HG03442 (cell line): ENCODE data around the gene GADD45B.
"Not testable (repeated sequence)": the region's sequence is repeated elsewhere in the genome, so short reads cannot be mapped to it uniquely, and the experiment has no call there.

Experiments used
- ATAC-seq: cut with Tn5 transposase; IDR thresholded peaks from one replicate; pipeline ENCODE4 v1.9.1; 2021; ENCODE audit warnings: mild to moderate bottlenecking, moderate library complexity; ENCODE audit not compliant: unreplicated experiment

Gene GADD45B

DNA sequence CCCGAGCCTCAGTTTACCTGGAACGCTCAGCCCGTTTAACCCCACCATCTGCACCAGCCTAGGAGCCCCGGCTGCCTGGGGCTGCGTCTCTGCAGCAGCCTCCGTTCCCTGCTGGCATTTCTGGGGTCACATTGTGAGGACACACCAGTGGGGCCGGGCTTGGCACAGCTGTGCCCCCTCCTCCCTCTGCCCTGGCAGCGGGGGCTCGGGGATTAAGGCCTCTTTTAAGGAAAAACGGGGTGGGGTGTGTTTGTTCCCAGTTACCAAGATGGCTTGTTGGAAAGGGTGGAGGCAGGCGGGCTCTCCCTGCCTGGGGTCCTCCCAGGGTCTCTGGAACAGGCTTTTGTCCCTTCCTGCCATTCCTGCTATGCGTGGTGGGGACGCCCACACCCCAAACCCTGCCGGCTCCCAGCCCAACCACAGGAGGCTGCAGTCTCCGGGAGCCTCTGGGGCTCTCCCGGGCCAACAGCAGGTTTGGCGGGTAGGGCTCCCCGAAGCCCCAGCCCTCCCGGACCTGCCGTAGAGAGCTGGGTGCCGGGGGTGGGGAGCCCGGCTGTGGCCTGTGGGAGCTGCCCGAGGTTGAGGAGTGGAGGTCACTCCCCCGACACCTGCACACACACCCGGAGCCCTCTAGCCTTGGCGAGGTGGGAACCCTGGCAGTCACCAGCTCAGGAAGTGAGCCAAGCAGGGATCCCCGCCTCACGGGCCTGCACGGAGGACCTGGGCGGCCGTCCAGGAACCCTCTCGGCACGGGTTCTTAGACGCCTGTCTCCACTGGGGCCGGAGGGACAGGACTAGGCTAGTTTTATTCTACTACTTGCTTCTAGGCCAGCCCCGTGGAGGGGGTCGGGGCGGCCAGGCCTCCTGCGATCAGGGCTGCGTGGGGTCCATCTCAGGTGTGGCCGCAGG, 36.9 kb downstream of the GADD45B start:
- ATAC-seq: no peak

DNA sequence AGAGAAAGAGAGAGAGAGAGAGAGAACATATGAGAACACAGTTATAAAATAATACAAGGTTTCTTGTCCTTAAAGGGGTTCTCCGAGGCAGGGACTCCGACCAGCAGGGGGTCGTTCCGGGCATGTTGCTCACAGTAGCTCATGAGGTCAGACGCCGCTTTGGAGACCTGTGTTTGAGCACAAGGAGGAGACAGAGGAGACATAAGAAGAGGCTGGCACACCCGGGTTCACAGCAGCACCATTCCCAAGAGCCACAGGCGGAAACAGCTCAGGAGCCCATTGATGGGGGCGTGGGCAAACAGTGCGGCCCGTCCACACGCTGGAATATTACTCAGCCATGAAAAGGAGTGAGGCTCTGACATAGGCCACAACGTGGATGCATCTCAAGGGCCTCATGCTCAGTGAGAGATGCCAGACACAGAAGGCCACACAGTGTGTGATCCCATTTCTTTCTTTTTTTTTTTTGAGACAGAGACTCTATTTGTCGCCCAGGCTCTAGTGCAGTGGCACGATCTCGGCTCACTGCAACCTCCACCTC, 39.1 kb downstream of the GADD45B start:
- ATAC-seq: no peak

DNA sequence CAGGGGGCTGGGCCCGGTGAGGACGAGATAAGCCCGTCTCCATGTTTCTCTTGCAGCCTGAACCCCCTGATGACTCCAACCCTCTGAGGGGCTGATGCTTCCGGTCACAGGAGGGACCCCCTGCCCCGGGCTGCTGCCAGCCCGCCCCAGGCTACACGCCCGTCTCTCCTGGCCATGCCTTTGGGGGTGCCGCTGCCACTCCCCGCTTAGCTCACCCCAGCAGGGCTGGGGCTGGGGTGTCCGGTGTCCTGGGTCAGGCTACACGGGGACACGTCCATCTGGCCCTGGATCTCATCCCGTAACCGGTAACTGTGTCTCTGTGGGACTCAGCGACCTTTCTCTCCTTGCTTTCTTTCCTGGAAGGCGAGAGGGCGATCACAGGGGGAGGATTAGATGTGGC, 40.8 kb downstream of the GADD45B start:
- no peak for ATAC-seq

DNA sequence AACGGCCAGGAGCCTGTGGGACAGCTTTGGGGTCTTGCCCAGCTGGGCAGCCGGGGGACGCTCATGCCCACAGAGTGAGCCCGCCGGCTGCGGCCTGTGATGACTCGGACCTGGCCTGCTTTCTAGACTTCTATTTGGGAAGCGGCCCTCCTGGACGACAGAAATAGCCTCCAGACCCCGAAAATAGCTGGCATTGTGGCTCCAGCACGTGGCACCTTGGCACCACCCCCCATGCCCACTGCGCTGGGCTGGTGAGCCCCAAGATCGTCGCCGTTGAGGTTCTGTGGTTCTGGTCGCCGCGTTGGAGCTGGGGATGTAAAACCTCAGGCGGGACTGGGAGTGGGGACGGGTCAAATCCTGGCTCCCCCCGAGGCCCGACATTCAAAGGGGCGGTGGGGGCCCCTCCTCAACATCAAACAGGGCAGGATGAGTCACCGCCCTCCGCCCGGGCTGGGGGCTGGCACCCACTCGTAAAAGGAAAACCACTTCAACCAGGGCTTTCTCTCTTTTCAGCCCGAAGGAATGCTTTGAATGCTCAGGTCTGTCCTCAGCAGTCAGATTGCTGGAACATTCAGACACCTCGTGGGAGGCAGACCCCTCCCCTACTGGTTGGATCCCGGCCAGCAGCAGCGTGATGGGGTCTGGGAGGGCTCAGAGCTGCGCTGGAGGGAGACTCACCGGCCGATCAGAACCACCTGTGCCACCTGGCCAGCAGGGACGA, 42.1 kb downstream of the GADD45B start:
- ATAC-seq: no peak

DNA sequence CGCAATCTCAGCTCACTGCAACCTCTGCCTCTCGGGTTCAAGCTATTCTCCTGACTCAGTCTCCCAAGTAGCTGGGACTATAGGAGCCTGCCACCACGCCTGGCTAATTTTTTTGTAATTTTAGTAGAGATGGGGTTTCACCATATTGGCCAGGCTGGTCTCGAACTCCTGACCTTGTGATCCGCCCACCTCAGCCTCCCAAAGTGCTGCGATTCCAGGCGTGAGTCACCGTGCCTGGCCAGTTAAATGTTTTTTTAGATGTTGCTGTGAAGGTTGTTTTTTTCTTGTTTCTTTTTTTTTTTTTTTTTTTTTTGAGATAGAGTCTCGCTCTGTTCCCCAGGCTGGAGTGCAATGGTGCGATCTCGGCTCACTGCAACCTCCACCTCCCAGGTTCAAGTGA, 42.9 kb downstream of the GADD45B start:
- not testable (repeated sequence) for ATAC-seq

DNA sequence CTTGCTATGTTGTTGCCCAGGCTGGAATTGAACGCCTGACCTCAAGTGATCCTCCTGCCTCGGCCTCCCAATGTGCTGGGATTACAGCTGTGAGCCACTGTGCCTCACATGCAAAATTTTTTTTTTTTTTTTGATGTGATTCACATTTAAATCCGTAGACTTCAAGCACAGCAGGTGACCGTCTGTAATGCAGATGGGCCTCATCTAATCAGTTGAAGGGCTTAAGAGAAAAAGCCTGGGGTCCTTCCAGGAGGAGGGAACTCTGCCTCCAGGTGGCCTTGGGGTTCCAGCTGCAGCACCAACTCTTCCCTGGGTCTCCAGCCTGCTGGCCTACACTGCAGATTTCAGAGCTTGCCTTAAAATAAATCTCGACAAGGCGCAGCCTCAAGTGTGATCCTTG, 43.6 kb downstream of the GADD45B start:
- no peak for ATAC-seq

DNA sequence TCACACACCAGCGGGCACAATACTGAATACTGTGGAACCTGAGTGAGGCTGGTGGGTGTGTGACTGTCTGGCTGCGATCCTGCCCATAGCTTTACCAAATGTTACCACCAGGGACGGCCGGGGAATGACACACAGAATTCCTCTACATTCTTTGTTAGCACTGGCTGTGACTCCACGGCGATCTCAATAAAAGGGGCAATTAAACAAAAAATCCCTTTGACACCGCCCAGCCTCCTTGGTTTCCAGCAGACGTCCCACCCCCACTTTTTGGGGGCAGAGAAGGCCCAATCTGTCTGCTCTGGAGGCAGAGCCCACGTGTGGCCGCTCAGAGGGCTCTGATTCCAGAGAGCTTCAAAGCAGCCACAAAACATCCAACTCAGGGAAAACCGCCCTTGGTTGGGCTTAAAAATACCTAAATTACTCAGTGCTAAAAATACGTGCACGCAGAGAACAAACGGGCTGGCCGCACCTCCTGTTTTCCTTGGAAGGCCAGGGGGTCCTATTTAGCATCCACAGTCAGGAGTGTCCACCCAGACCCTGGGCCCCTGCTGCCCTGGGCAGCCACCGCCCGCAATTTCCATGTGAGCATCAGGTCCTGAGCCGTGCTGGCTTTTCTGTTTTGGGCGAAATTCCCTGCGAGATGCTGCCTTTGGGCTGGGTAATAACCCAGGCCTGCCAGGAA, 47.8 kb downstream of the GADD45B start:
- no peak for ATAC-seq

DNA sequence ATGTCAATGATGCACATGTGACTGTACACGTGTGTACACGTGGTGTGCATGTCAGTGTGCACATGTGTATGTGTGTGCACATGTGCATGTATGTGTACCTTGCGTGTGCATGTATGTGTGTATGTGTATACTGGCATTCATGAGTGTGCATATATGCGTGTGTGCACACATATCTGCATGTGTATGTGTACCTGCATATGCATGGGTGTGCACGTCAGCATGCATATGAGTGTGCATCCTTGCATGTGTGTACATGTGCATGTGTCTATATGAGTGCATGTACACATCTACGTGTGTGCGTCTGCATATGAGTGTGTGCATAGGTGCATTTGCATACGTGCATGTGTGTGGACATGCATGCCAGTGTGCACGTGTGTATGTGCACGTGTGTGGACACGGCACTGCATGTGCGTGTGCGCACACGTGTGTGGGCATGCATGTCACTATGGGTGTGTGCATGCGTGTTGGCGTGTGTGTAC, 48.5 kb downstream of the GADD45B start:
- ATAC-seq: no peak

DNA sequence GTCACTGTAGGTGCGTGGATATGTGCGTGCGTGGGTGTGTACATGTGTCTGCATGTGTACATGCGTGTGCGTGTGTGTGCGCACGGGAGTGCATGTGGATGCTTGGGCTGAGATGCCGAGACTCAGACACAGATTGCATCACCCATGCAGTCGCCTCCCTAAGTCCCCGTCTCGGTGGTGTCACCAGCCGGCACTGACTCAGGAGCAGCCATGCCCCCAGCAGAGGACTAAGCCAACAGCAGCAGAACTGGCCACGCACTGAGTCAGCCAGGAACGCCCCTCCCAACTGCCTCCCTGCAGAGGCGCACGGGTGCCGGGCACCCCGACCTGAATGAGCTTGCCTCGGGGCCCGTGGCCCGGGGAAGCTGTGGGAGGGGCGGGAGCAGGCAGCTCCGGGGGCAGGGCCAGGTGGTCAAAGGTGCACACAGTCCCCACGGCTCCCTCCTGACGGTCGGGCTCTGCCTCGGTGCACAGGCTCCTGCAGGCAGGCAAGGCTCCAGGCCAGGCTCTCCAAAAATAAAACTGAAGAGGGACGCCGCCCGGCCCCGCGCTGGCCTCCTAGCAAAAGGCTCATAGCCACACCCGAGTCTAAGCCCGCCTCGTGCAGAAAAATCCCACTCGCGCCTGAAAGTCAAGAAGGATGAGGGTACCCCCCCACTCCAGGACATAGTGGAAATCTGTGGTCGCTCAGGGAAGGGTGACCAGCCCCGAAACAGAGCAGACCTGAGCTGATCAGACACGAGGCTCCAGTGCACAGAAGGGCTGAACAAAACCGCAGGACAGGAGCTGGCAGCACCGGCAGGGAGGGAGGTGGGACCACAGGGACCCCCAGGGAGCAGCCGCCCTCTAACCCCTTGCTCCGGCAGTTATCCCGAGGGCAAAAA, 49.2 kb downstream of the GADD45B start:
- ATAC-seq: no peak

DNA sequence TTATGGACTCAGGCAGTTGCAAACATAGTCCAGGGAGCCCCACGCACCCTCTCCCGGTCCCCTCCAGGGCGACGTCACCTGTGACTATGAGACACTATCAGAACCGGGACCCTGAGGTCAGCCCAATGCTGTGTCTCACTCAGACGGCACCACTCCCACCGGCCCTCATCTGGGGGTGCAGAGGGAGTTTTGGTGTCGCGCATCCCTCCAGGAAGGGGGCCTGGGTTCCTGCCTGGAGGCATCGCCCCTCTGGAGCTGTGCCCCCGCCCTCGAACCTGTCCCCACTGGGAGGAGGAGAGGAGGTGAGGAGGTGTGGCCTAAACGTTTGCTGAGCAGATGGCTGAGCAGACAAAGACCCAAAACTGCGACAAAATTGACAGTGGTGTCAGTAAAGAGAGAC, 51.2 kb downstream of the GADD45B start:
- no peak for ATAC-seq

DNA sequence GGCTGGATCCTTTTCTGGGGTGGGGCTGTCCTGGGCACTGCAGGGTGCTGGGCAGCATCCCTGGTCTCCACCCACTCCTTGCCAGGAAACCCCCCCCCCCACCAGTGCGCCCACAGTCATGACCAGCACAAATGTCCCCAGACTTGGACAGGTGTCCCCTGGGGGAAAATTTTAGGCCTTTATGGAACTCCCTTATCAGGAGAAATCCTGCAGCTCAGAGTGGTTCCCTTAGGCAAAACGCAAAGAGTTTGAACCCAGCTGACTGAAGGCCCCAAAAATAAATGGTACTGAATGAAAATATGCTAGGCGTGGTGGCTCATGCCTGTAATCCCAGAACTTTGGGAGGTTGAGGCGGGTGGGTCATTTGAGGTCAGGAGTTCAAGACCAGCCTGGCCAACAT, 51.8 kb downstream of the GADD45B start:
- ATAC-seq: no peak
